ENCODE results near the gene ANTXR1. TPM values are rescaled to one million over a fixed set of nuclear protein-coding genes. Genes with fewer than 3 reads are reported as not detected.

Gene ANTXR1
- total RNA-seq, 1 donor from 2014 or later, result not detected

GRCh38 chr2:69118609-69119008, 105.6 kb downstream of the ANTXR1 start:
- ATAC-seq (ENCODE audit: low read depth) (no peak), DNase-seq (no peak)
- H3K9me3 Mint-ChIP-seq, result no peaks in the 10 kb centered on the region
- no peak overlapping the region for H3K27ac Mint-ChIP-seq
- no peak overlapping the region for H3K4me3 Mint-ChIP-seq
- intact Hi-C loops (cut with micrococcal nuclease), result no loop called here
- POLR2A ChIA-PET, result no interaction called here
- H3K4me1 Mint-ChIP-seq, result no peaks in the 10 kb centered on the region
- CTCF ChIA-PET, result no interaction called here
- H3K36me3 Mint-ChIP-seq (ENCODE audit: low read depth), result no peaks in the 10 kb centered on the region
- no peak for TF ChIP-seq CTCF (IDR thresholded peaks at IDR 0.05)
- H3K27me3 Mint-ChIP-seq, result peaks cover 9% of the 10 kb centered on the region

DNA sequence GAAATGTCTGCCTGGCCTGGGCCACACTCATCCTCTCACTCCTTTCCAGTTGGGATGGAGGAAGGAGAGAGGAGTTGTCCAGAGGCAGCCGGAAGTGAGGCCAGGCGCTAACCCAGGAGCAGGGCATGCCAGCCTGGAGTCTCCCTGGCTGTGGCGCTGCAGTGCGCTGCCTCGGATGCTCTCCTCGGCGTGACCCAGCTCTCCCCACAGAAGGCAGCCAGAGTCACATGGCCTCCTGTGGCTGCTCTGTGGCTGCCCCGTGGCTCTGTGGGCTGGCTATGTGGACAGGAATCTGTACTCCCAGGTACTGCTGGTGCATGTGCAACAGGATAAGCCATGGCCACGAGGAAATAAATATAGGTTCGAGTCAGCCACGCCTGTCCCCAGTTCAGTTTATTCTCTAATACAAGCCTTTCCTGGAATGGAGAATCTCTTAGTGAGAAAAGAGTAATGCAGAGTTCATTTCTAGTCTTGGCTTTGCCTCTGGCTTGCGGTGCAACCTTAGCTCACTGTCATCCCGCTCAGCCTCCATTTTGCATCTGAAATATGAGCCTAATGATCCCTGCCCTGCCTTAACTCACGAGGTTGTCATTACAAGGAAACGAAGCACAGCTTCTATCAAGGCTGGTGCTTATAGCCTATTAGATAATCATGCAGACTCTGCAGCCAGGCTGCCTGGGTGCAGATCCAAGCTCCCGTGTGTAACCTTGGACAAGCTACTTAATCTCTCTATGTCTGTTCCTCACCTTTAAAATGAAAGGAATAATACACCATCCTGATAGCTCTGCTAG, 106.3 kb downstream of the ANTXR1 start:
- Mint-ChIP-seq H3K4me1 (no peaks in the 10 kb centered on the region), H3K4me3 (no peak overlapping the region), H3K27me3 (peaks cover 9% of the 10 kb centered on the region), H3K9me3 (no peaks in the 10 kb centered on the region), H3K27ac (no peak overlapping the region), H3K36me3 (ENCODE audit: low read depth) (no peaks in the 10 kb centered on the region)
- no peak for ATAC-seq (ENCODE audit: low read depth)
- ChIA-PET CTCF (no interaction called here), POLR2A (no interaction called here)
- DNase-seq, result no peak
- TF ChIP-seq CTCF (IDR thresholded peaks at IDR 0.05), result no peak
- intact Hi-C loops (cut with micrococcal nuclease), result no loop called here

DNA sequence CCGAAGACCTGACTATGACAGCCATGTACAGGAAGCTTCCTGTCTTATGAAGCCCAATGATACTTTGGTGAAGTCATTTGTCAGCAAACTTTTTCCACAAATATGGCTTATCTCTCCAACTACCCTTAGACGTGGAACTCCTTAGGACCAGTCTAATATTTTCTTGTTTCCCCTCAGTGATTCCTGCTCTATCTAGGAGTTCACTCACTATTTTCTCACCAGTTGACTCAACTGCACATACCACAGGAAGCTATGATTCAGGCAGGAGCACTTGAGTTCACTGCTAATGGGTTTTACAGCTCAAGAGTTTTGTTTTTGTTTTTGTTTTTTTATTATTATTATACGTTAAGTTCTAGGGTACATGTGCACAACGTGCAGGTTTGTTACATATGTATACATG, 109.3 kb downstream of the ANTXR1 start:
- ChIA-PET CTCF (no interaction called here), POLR2A (no interaction called here)
- Mint-ChIP-seq H3K4me3 (no peak overlapping the region), H3K27me3 (peaks cover 12% of the 10 kb centered on the region), H3K36me3 (ENCODE audit: low read depth) (no peaks in the 10 kb centered on the region), H3K27ac (no peak overlapping the region), H3K4me1 (no peaks in the 10 kb centered on the region), H3K9me3 (no peaks in the 10 kb centered on the region)
- ATAC-seq (ENCODE audit: low read depth) (no peak), DNase-seq (no peak)
- intact Hi-C loops (cut with micrococcal nuclease), result no loop called here
- no peak for TF ChIP-seq CTCF (IDR thresholded peaks at IDR 0.05)

DNA sequence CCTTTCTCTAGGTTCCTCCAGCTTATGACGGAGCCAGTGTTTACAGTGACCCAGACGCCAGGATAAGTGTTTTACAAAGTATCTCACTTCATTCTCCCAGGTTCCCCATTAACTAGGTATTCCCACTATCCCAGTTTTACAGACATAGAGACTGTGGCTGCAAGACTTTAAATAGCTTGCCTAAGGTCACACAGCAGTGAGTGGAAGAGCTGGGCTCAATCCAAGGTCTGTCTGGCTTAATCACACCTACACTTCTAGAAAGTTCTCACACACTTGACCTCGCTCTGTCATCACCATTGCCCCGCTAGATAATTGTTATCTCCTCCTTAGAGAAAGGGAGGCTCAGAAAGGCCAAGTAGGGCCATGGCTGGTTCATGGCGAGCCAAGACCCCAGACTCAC, 110.2 kb downstream of the ANTXR1 start:
- H3K27me3 Mint-ChIP-seq, result peaks cover 15% of the 10 kb centered on the region
- POLR2A ChIA-PET, result no interaction called here
- no peaks in the 10 kb centered on the region for H3K9me3 Mint-ChIP-seq
- intact Hi-C loops (cut with micrococcal nuclease), result no loop called here
- H3K27ac Mint-ChIP-seq, result no peak overlapping the region
- TF ChIP-seq CTCF (IDR thresholded peaks at IDR 0.05), result no peak
- no peak for DNase-seq
- H3K4me3 Mint-ChIP-seq, result no peak overlapping the region
- CTCF ChIA-PET, result no interaction called here
- no peaks in the 10 kb centered on the region for H3K4me1 Mint-ChIP-seq
- no peaks in the 10 kb centered on the region for H3K36me3 Mint-ChIP-seq (ENCODE audit: low read depth)
- ATAC-seq (ENCODE audit: low read depth), result no peak

DNA sequence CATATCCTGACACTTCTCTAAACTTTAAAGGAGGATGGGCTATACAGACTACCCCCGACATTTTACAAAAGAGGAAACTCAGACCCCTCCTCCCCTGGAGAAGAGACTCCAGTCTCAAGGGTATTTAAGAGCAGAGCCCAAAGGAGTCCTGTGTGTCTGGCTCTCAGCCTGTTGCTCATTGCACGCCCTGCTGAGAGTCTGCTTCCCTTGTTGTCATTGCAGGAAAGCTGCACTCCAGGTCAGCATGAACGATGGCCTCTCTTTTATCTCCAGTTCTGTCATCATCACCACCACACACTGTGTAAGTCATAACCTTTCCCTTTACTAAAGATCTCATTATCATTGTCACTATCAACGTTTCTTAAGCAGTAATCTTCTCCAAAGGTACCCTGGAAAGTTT, 111.4 kb downstream of the ANTXR1 start:
- Mint-ChIP-seq H3K9me3 (no peaks in the 10 kb centered on the region), H3K4me3 (no peak overlapping the region), H3K27me3 (peaks cover 15% of the 10 kb centered on the region), H3K4me1 (no peaks in the 10 kb centered on the region), H3K27ac (no peak overlapping the region), H3K36me3 (ENCODE audit: low read depth) (no peaks in the 10 kb centered on the region)
- intact Hi-C loops (cut with micrococcal nuclease), result no loop called here
- ChIA-PET POLR2A (no interaction called here), CTCF (no interaction called here)
- TF ChIP-seq CTCF (IDR thresholded peaks at IDR 0.05), result no peak
- ATAC-seq (ENCODE audit: low read depth) (no peak), DNase-seq (no peak)

All from activated B cell treated with CpG ODN at 0.5 μM for 24 hours (primary cell).